Loucy (cell line): Measurements from ENCODE around the gene SGPL1.

Source experiments
- H2AFZ ChIP-seq: fragments of 200-600 bp; sonication (generic); 2 replicates; pipeline ENCODE4 v1.6.0; 2016; ENCODE audit warnings: antibody characterized with exemption, mild to moderate bottlenecking, low read length, moderate library complexity
- H3F3A ChIP-seq: fragments of 200-600 bp; 2 replicates; pipeline ENCODE4 v1.6.0; 2016; ENCODE audit warnings: antibody characterized with exemption, low read depth, mild to moderate bottlenecking
- H3K27me3 ChIP-seq: fragments of 200-600 bp; sonication (generic); 2 replicates; pipeline ENCODE4 v1.6.1; 2014; ENCODE audit warnings: low read length, mild to moderate bottlenecking; ENCODE audit not compliant: insufficient read depth, poor library complexity, severe bottlenecking
- H3K36me3 ChIP-seq: fragments of 200-600 bp; sonication (generic); 2 replicates; pipeline ENCODE4 v1.6.1; 2016; ENCODE audit warnings: low read length; ENCODE audit not compliant: insufficient read depth
- H3K4me1 ChIP-seq: fragments of 200-600 bp; sonication (generic); 2 replicates; pipeline ENCODE4 v1.5.1; 2014; ENCODE audit warnings: low read length, mild to moderate bottlenecking; ENCODE audit not compliant: insufficient read depth, poor library complexity, severe bottlenecking
- H3K4me2 ChIP-seq: fragments of 200-600 bp; sonication (generic); 2 replicates; pipeline ENCODE4 v1.6.0; 2014; ENCODE audit warnings: antibody characterized with exemption, low read length, low read depth, mild to moderate bottlenecking; ENCODE audit not compliant: poor library complexity, severe bottlenecking
- H3K4me3 ChIP-seq: fragments of 200-600 bp; sonication (generic); 2 replicates; pipeline ENCODE4 v1.5.1; 2014; ENCODE audit warnings: low read length, mild to moderate bottlenecking, mixed read lengths; ENCODE audit not compliant: poor library complexity, severe bottlenecking
- H3K79me2 ChIP-seq: fragments of 200-600 bp; sonication (generic); 2 replicates; pipeline ENCODE4 v1.6.1; 2014; ENCODE audit warnings: low read length; ENCODE audit not compliant: insufficient read depth
- H3K9ac ChIP-seq: fragments of 200-600 bp; sonication (generic); 2 replicates; pipeline ENCODE4 v1.6.0; 2014; ENCODE audit warnings: mild to moderate bottlenecking, low read depth, low read length, moderate library complexity; ENCODE audit not compliant: poor library complexity, severe bottlenecking
- H3K9me2 ChIP-seq: fragments of 200-600 bp; sonication (generic); replicated peaks from 2 replicates; pipeline ENCODE4 v1.6.1; 2016; ENCODE audit warnings: low read depth, low read length, mixed read lengths
- H3K9me3 ChIP-seq: fragments of 200-600 bp; sonication (generic); 2 replicates; pipeline ENCODE4 v1.6.1; 2014; ENCODE audit warnings: mild to moderate bottlenecking, antibody characterized with exemption, low read length, low read depth; ENCODE audit not compliant: insufficient read depth
- H4K20me1 ChIP-seq: fragments of 200-600 bp; sonication (generic); 2 replicates; pipeline ENCODE4 v1.6.0; 2014; ENCODE audit warnings: antibody characterized with exemption, low read length, mild to moderate bottlenecking; ENCODE audit not compliant: insufficient read depth, poor library complexity, severe bottlenecking
- CTCF ChIP-seq: fragments of 200-600 bp; sonication (generic); conservative IDR thresholded peaks from 2 replicates; pipeline ENCODE4 v1.5.1; 2014; ENCODE audit warnings: mild to moderate bottlenecking, antibody characterized with exemption, low read length
- EZH2phosphoT487 ChIP-seq: fragments of 200-600 bp; IDR thresholded peaks from 2 replicates; pipeline ENCODE4 v1.6.1; 2018; ENCODE audit warnings: antibody characterized with exemption, mild to moderate bottlenecking, moderate library complexity, borderline replicate concordance

The SGPL1 gene

GRCh38 chr10:70807556-70807955 lies 8.2 kb upstream of the SGPL1 start:
- H2AFZ ChIP-seq, result peak overlapping the region; percentile 20; the same call in 1 of the 2 replicates
- no peak for TF ChIP-seq EZH2phosphoT487
- no peak for TF ChIP-seq CTCF
- H3K9ac ChIP-seq, result no peak overlapping the region
- H4K20me1 ChIP-seq, result no peaks in the 10 kb centered on the region
- peak overlapping the region; percentile 3 for H3K4me3 ChIP-seq
- peak overlapping the region; percentile 40 for H3K4me2 ChIP-seq
- no peaks in the 10 kb centered on the region for H3F3A ChIP-seq
- H3K27me3 ChIP-seq, result no peaks in the 10 kb centered on the region
- no peaks in the 10 kb centered on the region for H3K9me3 ChIP-seq
- H3K79me2 ChIP-seq, result no peaks in the 10 kb centered on the region
- no peaks in the 10 kb centered on the region for H3K9me2 ChIP-seq
- H3K4me1 ChIP-seq, result peaks cover 32% of the 10 kb centered on the region
- H3K36me3 ChIP-seq, result no peaks in the 10 kb centered on the region

- Histone ChIP-seq H3K36me3 (no peaks in the 10 kb centered on the region), H2AFZ (no peak overlapping the region), H3K9ac (no peak overlapping the region), H3K79me2 (no peaks in the 10 kb centered on the region), H4K20me1 (no peaks in the 10 kb centered on the region), H3K4me1 (peaks cover 32% of the 10 kb centered on the region), H3F3A (no peaks in the 10 kb centered on the region), H3K4me2 (no peak overlapping the region), H3K9me3 (no peaks in the 10 kb centered on the region), H3K9me2 (no peaks in the 10 kb centered on the region), H3K4me3 (no peak overlapping the region), H3K27me3 (no peaks in the 10 kb centered on the region)
- TF ChIP-seq EZH2phosphoT487 (no peak), CTCF (no peak)
These were observed 6.6 kb upstream of the SGPL1 start for GRCh38 chr10:70809011-70809611.

GRCh38 chr10:70809726-70810125 lies 6.0 kb upstream of the SGPL1 start:
- Histone ChIP-seq H3K9me2 (no peaks in the 10 kb centered on the region), H3K4me3 (no peak overlapping the region), H2AFZ (no peak overlapping the region), H3K27me3 (no peaks in the 10 kb centered on the region), H3K9me3 (no peaks in the 10 kb centered on the region), H3K36me3 (no peaks in the 10 kb centered on the region), H3F3A (no peaks in the 10 kb centered on the region), H4K20me1 (no peaks in the 10 kb centered on the region), H3K4me2 (no peak overlapping the region), H3K9ac (no peak overlapping the region), H3K4me1 (peaks cover 32% of the 10 kb centered on the region), H3K79me2 (no peaks in the 10 kb centered on the region)
- TF ChIP-seq CTCF, result no peak
- no peak for TF ChIP-seq EZH2phosphoT487
